ENCODE measurements around the gene EGFLAM. TPM values are rescaled to one million over a fixed set of nuclear protein-coding genes. Genes with fewer than 3 reads are reported as not detected.

EGFLAM gene
- total RNA-seq, 1 experiment from 2014 or later: 0.33 TPM

GRCh38 chr5:38371596-38371995 is 113.2 kb downstream of the EGFLAM start:
- Histone ChIP-seq H2BK120ac (ENCODE audit: low read depth, low read length, poor library complexity, severe bottlenecking) (no peak overlapping the region), H2BK15ac (ENCODE audit: low read depth, low read length) (no peak overlapping the region), H3K18ac (ENCODE audit: insufficient read length, low read depth, low read length) (no peak overlapping the region), H2BK12ac (ENCODE audit: insufficient read length, low read depth, low read length) (no peak overlapping the region), H3K79me2 (ENCODE audit: insufficient read depth, low read length) (no peaks in the 10 kb centered on the region), H3K79me1 (ENCODE audit: insufficient read depth, low read depth, low read length, poor library complexity, severe bottlenecking) (no peaks in the 10 kb centered on the region), H2BK5ac (ENCODE audit: insufficient read length, low read length) (no peak overlapping the region), H4K20me1 (ENCODE audit: control insufficient read depth, insufficient read depth, insufficient read length) (no peaks in the 10 kb centered on the region), H3K9me3 (ENCODE audit: control insufficient read depth, low read depth, low read length) (no peaks in the 10 kb centered on the region), H2AFZ (ENCODE audit: low read length) (no peak overlapping the region), H3K56ac (ENCODE audit: insufficient read length, low read depth, low read length) (no peak overlapping the region), H3K23ac (ENCODE audit: insufficient read length, low read depth, low read length) (no peak overlapping the region), H2BK20ac (ENCODE audit: low read depth, low read length, poor library complexity, severe bottlenecking) (no peak overlapping the region), H3K27ac (ENCODE audit: insufficient read length, low read depth, low read length) (no peak overlapping the region), H4K5ac (ENCODE audit: insufficient read length, low read depth, low read length) (no peak overlapping the region), H3K4me2 (ENCODE audit: insufficient read depth, insufficient read length, low read length) (no peak overlapping the region), H4K91ac (ENCODE audit: insufficient read length, low read depth, low read length) (no peak overlapping the region), H3K4me1 (ENCODE audit: insufficient read depth, low read length) (no peaks in the 10 kb centered on the region), H3T11ph (ENCODE audit: low read length) (no peak overlapping the region), H3K27me3 (ENCODE audit: insufficient read depth, low read length) (no peaks in the 10 kb centered on the region), H3K9ac (ENCODE audit: extremely low read depth, insufficient read length, low read length) (no peak overlapping the region), H3K4ac (ENCODE audit: low read depth, low read length) (no peak overlapping the region), H4K8ac (replicated peaks; ENCODE audit: insufficient read length, low read depth, low read length) (no peak overlapping the region), H3K23me2 (ENCODE audit: insufficient read length, low read depth, low read length, poor library complexity, severe bottlenecking) (no peaks in the 10 kb centered on the region), H3K14ac (ENCODE audit: insufficient read depth, low read length) (no peak overlapping the region), H2AK5ac (ENCODE audit: insufficient read length, low read length) (no peak overlapping the region)
- peaks cover 7 to 29% of the 10 kb centered on the region in 2 experiments; a peak in 2 of 4 replicates for H3K4me1 Mint-ChIP-seq
- DNase-seq: no peak
- H3K4me3 Mint-ChIP-seq: no peak overlapping the region
- H3K27me3 Mint-ChIP-seq (ENCODE audit: low read depth): no peaks in the 10 kb centered on the region; the same call in 1 of the 2 replicates
- H3K9me3 Mint-ChIP-seq: no peaks in the 10 kb centered on the region
- WGBS (ENCODE audit: extremely low coverage, insufficient read length, low lambda C conversion rate): no CpG with 5 or more reads among the region's 8 CpGs
- no peaks in the 10 kb centered on the region for H3K36me3 Mint-ChIP-seq (ENCODE audit: insufficient read depth in 1 of 3, low read depth in 3 of 3)
- H3K27ac Mint-ChIP-seq: no peak overlapping the region
- no peak for TF ChIP-seq CTCF (conservative IDR thresholded peaks at IDR 0.05)
